Measurements from ENCODE around the gene B3GALT5.

GRCh38 chr21:39671986-39672385 is 59.2 kb downstream of the B3GALT5 start:
- no peak for TF ChIP-seq EP300 (IDR thresholded peaks at IDR 0.05)
- TF ChIP-seq CTCF (IDR thresholded peaks at IDR 0.05), result no peak
